Ovary (tissue), 9 donors: ENCODE data around the gene SALL1. TPM values are rescaled to one million over a fixed set of nuclear protein-coding genes. Genes with fewer than 3 reads are reported as not detected.

Source experiments
- DNase-seq, 5 donors: peaks; one replicate each; pipeline ENCODE4 v3.0.0-alpha.2; 2019 to 2020
- H3K27ac ChIP-seq, 2 donors: fragments of 200-600 bp; one replicate each; pipeline versions ENCODE4 v1.5.1 to v1.8.0; 2019 to 2022
- H3K27me3 ChIP-seq: fragments of 200-600 bp; one replicate; pipeline ENCODE4 v1.8.0; 2022
- H3K36me3 ChIP-seq: fragments of 200-600 bp; sonication (generic); one replicate; pipeline ENCODE4 v1.5.1; 2019
- H3K4me1 ChIP-seq: one replicate; pipeline ENCODE4 v1.8.1; 2013; ENCODE audit warnings: mild to moderate bottlenecking, moderate library complexity; ENCODE audit not compliant: insufficient read depth
- H3K4me3 ChIP-seq: fragments of 200-600 bp; sonication (generic); one replicate; pipeline ENCODE4 v1.5.1; 2017
- H3K9me3 ChIP-seq, 2 donors: fragments of 200-600 bp in 1 of 2; sonication (generic) in 1 of 2; one replicate each; pipeline versions ENCODE4 v1.5.1 to v1.8.1; 2013 to 2019; ENCODE audit warnings: mild to moderate bottlenecking in 1 of 2, moderate library complexity in 1 of 2
- CTCF ChIP-seq, 3 donors: fragments of 450-650 bp in 2 of 3; fragments of 200-600 bp in 1 of 3; IDR thresholded peaks; one replicate each; pipeline versions ENCODE4 v1.5.1 to v1.8.0; 2016 to 2022; ENCODE audit warnings: antibody characterized with exemption in 3 of 3, mild to moderate bottlenecking in 1 of 3
- EP300 ChIP-seq: sonication (generic); formaldehyde crosslinking; IDR thresholded peaks from one replicate; pipeline ENCODE4 v1.6.1; 2017; ENCODE audit warnings: antibody characterized with exemption
- POLR2A ChIP-seq: fragments of 450-650 bp; IDR thresholded peaks from one replicate; pipeline ENCODE4 v1.6.1; 2017; ENCODE audit warnings: antibody characterized with exemption, mild to moderate bottlenecking, moderate library complexity
- WGBS, 3 donors: extraction: QIAGEN DNeasy Blood & Tissue Kit in 1 of 3; methylation state at CpG; one replicate each; pipeline versions ENCODE4 v1.1.5 to v1.1.7; 2013 to 2017; 5-methylcytosine and 5-hydroxymethylcytosine counted together
- intact Hi-C, 4 donors: fragments of 100-400 bp; cut with DNase I; formaldehyde crosslinking; loops; one replicate each; pipeline versions ENCODE4 v1.11.0 to v1.15.1; 2022 to 2023
- polyA plus RNA-seq, 2 donors: library from polyadenylated mRNA; stranded (reverse); fragments of 200-250 nt in 1 of 2; fragments of 350-450 nt in 1 of 2; fragmentation: Illumina TruSeq in 1 of 2; extraction: RNeasy Lipid Tissue Mini Kit (QIAGEN cat#74804) in 1 of 2; gene quantifications; one replicate each; pipeline ENCODE4 v1.2.3, GENCODE V29; 2013 to 2014
- total RNA-seq, 7 donors: library from RNA; depleted of rRNA in 2 of 7; stranded (reverse); fragments of >200 nt in 2 of 7; fragmentation: NEBNext Ultra II Directional in 3 of 7; extraction: Animal tissue kit (Norgen Biotek cat#: 25700) in 3 of 7; gene quantifications; one replicate each; pipeline versions ENCODE4 v1.1.0 to v1.2.4, GENCODE V29; 2016 to 2023
- donor health status: DM: no; HTN: no; CAD: no; lungs with moderate emphysema.
- donor health status: DM: no; HTN: no; CAD: no.
- donor health status: Bipolar disorder and iron deficiency.
- donor health status: DM: yes; HTN: yes; CAD: no.
- donor health status: DM: no; HTN: no; CAD: no.
- donor health status: DM: yes; HTN: yes; CAD: no.

SALL1 gene
- total and polyA plus RNA-seq, 9 donors, result 1.7 to 20.7 (median 4.0) TPM

- Histone ChIP-seq H3K4me1 (no peaks in the 10 kb centered on the region), H3K36me3 (no peaks in the 10 kb centered on the region), H3K4me3 (no peak overlapping the region), H3K27ac (no peak overlapping the region), H3K27me3 (no peaks in the 10 kb centered on the region), H3K9me3 (no peaks in the 10 kb centered on the region)
- DNase-seq, result no peak
- intact Hi-C loops, result no loop called here
- no peak for TF ChIP-seq CTCF (IDR thresholded peaks at IDR 0.05)
- no peak for TF ChIP-seq POLR2A
- no peak for TF ChIP-seq EP300
- WGBS, 3 donors, result 40 to 45% (median 42%) methylated on average over 8 of the region's 8 CpGs
Measured at GRCh38 chr16:51184702-51185433, 33.8 kb upstream of the SALL1 start.

GRCh38 chr16:51181503-51181811 lies 30.4 kb upstream of the SALL1 start:
- no peak overlapping the region for H3K27ac ChIP-seq
- H3K27me3 ChIP-seq, result no peaks in the 10 kb centered on the region
- DNase-seq, result no peak
- no peaks in the 10 kb centered on the region for H3K9me3 ChIP-seq
- no peak overlapping the region for H3K4me3 ChIP-seq
- H3K36me3 ChIP-seq, result no peaks in the 10 kb centered on the region
- no peaks in the 10 kb centered on the region for H3K4me1 ChIP-seq
- TF ChIP-seq CTCF (IDR thresholded peaks at IDR 0.05), result no peak
- no peak for TF ChIP-seq EP300
- TF ChIP-seq POLR2A, result no peak
- intact Hi-C loops, result no loop called here
- 45 to 53% (median 46%) methylated on average over 4 of the region's 4 CpGs for whole genome bisulfite sequencing, 3 donors

- H3K27me3 ChIP-seq, result no peaks in the 10 kb centered on the region
- H3K4me3 ChIP-seq, result no peak overlapping the region
- intact Hi-C loops, result no loop called here
- no peaks in the 10 kb centered on the region for H3K4me1 ChIP-seq
- TF ChIP-seq CTCF (IDR thresholded peaks at IDR 0.05) (no peak), POLR2A (no peak), EP300 (no peak)
- DNase-seq, result no peak
- 80 to 87% (median 83%) methylated on average over 4 of the region's 4 CpGs for WGBS, 3 donors
- H3K36me3 ChIP-seq, result no peaks in the 10 kb centered on the region
- H3K9me3 ChIP-seq, result no peaks in the 10 kb centered on the region
- no peak overlapping the region for H3K27ac ChIP-seq
Measured at GRCh38 chr16:51180719-51181502, 29.8 kb upstream of the SALL1 start.

GRCh38 chr16:51175081-51175480 lies 24.0 kb upstream of the SALL1 start:
- intact Hi-C loops, result no loop called here
- Histone ChIP-seq H3K9me3 (no peaks in the 10 kb centered on the region), H3K4me1 (no peaks in the 10 kb centered on the region), H3K27me3 (no peaks in the 10 kb centered on the region), H3K4me3 (no peak overlapping the region), H3K27ac (no peak overlapping the region), H3K36me3 (no peaks in the 10 kb centered on the region)
- no peak for DNase-seq
- WGBS, 3 donors, result 89 to 92% (median 91%) methylated on average over 3 of the region's 3 CpGs
- TF ChIP-seq POLR2A, result no peak
- no peak for TF ChIP-seq CTCF (IDR thresholded peaks at IDR 0.05)
- TF ChIP-seq EP300, result no peak
